HepG2 (cell line): ENCODE results near the gene ADI1. TPM values are rescaled to one million over a fixed set of nuclear protein-coding genes. Genes with fewer than 3 reads are reported as not detected.

Experiments used
- ARNTL ChIP-seq: sonication (generic); formaldehyde crosslinking; IDR thresholded peaks from 2 replicates; pipeline ENCODE4 v1.4.0; 2020; ENCODE audit warnings: mild to moderate bottlenecking, missing genetic modification reagents
- DMTF1 ChIP-seq: sonication (generic); formaldehyde crosslinking; IDR thresholded peaks from 2 replicates; pipeline ENCODE4 v1.4.0; 2020; ENCODE audit warnings: mild to moderate bottlenecking, missing genetic modification reagents
- EP300 ChIP-seq, 3 experiments: sonication (generic) in 1 of 3; formaldehyde crosslinking in 1 of 3; IDR thresholded peaks; 2 replicates each; pipeline versions ENCODE4 v1.5.1 to v1.6.1; 2011 to 2020; ENCODE audit warnings: low read depth in 2 of 3, low read length in 2 of 3, borderline replicate concordance in 1 of 3, improper control_type of control experiment in 1 of 3, mild to moderate bottlenecking in 1 of 3, missing genetic modification reagents in 1 of 3, moderate library complexity in 1 of 3
- ETV5 ChIP-seq: IDR thresholded peaks from 2 replicates; pipeline ENCODE4 v1.6.1; 2018; ENCODE audit warnings: missing biosample characterization, missing genetic modification reagents, inconsistent platforms, borderline replicate concordance
- ETV6 ChIP-seq: sonication (generic); formaldehyde crosslinking; conservative IDR thresholded peaks from 2 replicates; pipeline ENCODE4 v1.4.0; 2020; ENCODE audit warnings: missing genetic modification reagents
- FOSL1 ChIP-seq: sonication (generic); formaldehyde crosslinking; IDR thresholded peaks from 2 replicates; pipeline ENCODE4 v1.9.0; 2021; ENCODE audit warnings: missing genetic modification reagents, borderline replicate concordance
- HMG20B ChIP-seq: conservative IDR thresholded peaks from 2 replicates; pipeline ENCODE4 v1.6.1; 2016; ENCODE audit warnings: missing genetic modification reagents, missing compliant biosample characterization
- HNRNPUL1 ChIP-seq: fragments of 200-400 bp; formaldehyde crosslinking; IDR thresholded peaks from 2 replicates; pipeline ENCODE4 v1.6.1; 2017; ENCODE audit warnings: low read depth, mild to moderate bottlenecking, low read length, moderate library complexity
- HOXD1 ChIP-seq: sonication (generic); formaldehyde crosslinking; IDR thresholded peaks from 2 replicates; pipeline ENCODE4 v1.5.0; 2020; ENCODE audit warnings: missing genetic modification reagents
- MAZ ChIP-seq, 2 experiments: sonication (generic) in 1 of 2; formaldehyde crosslinking in 1 of 2; IDR thresholded peaks; 2 replicates each; pipeline versions ENCODE4 v1.5.0 to v1.6.1; 2012 to 2020; ENCODE audit warnings: low read depth in 2 of 2, mild to moderate bottlenecking in 2 of 2, borderline replicate concordance in 1 of 2, improper control_type of control experiment in 1 of 2, low read length in 1 of 2, missing genetic modification reagents in 1 of 2, moderate library complexity in 1 of 2
- ONECUT2 ChIP-seq: sonication (generic); formaldehyde crosslinking; IDR thresholded peaks from 2 replicates; pipeline ENCODE4 v1.4.0; 2020; ENCODE audit warnings: missing genetic modification reagents
- PHF8 ChIP-seq: sonication (generic); formaldehyde crosslinking; IDR thresholded peaks from 2 replicates; pipeline ENCODE4 v1.5.0; 2020; ENCODE audit warnings: missing genetic modification reagents
- RBFOX2 ChIP-seq: fragments of 200-400 bp; formaldehyde crosslinking; IDR thresholded peaks from 2 replicates; pipeline ENCODE4 v1.6.1; 2017; ENCODE audit warnings: low read depth, mild to moderate bottlenecking, low read length
- REPIN1 ChIP-seq: sonication (generic); formaldehyde crosslinking; IDR thresholded peaks from 2 replicates; pipeline ENCODE4 v1.8.0; 2022; ENCODE audit warnings: missing genetic modification reagents, low read depth, mild to moderate bottlenecking, borderline replicate concordance
- SAP130 ChIP-seq: IDR thresholded peaks from 2 replicates; pipeline ENCODE4 v1.6.1; 2016; ENCODE audit warnings: low read depth
- SNAPC5 ChIP-seq: sonication (generic); formaldehyde crosslinking; IDR thresholded peaks from 2 replicates; pipeline ENCODE4 v1.8.1; 2023; ENCODE audit warnings: mild to moderate bottlenecking, missing genetic modification reagents, borderline replicate concordance
- TBX3 ChIP-seq: fragments of 450-650 bp; IDR thresholded peaks from 2 replicates; pipeline ENCODE4 v1.6.1; 2017; ENCODE audit warnings: antibody characterized with exemption, mild to moderate bottlenecking, inconsistent platforms, borderline replicate concordance
- TFE3 ChIP-seq: IDR thresholded peaks from 2 replicates; pipeline ENCODE4 v1.6.1; 2016
- ZBTB21 ChIP-seq: sonication (generic); formaldehyde crosslinking; IDR thresholded peaks from 2 replicates; pipeline ENCODE4 v1.4.0; 2020; ENCODE audit warnings: missing genetic modification reagents
- ZC3H4 ChIP-seq: sonication (generic); formaldehyde crosslinking; IDR thresholded peaks from 2 replicates; pipeline ENCODE4 v1.4.0; 2020; ENCODE audit warnings: missing genetic modification reagents, borderline replicate concordance
- ZNF274 ChIP-seq: sonication (generic); formaldehyde crosslinking; IDR thresholded peaks from 2 replicates; pipeline ENCODE4 v1.5.1; 2020; ENCODE audit warnings: mild to moderate bottlenecking, missing genetic modification reagents
- ZNF432 ChIP-seq: sonication (generic); formaldehyde crosslinking; IDR thresholded peaks from 2 replicates; pipeline ENCODE4 v1.5.0; 2020; ENCODE audit warnings: missing genetic modification reagents, mild to moderate bottlenecking, borderline replicate concordance
- ZNF772 ChIP-seq: sonication (generic); formaldehyde crosslinking; IDR thresholded peaks from 2 replicates; pipeline ENCODE4 v1.5.0; 2020; ENCODE audit warnings: mild to moderate bottlenecking, missing genetic modification reagents
- ZNF777 ChIP-seq: sonication (generic); formaldehyde crosslinking; IDR thresholded peaks from 2 replicates; pipeline ENCODE4 v1.4.0; 2020; ENCODE audit warnings: missing genetic modification reagents
- polyA plus RNA-seq, 8 experiments: library from polyadenylated mRNA; depleted of rRNA in 3 of 8; stranded (reverse) in 7 of 8; unstranded in 1 of 8; fragments of >200 nt; fragmentation: Illumina TruSeq in 4 of 8; extraction: Trizol in 4 of 8; gene quantifications; 2 replicates each; pipeline versions ENCODE4 v1.2.1 to v1.2.3, GENCODE V29; 2011 to 2016; ENCODE audit warnings: low read depth in 4 of 8, missing spikeins in 1 of 8, mixed read lengths in 1 of 8; ENCODE audit not compliant: insufficient read depth in 1 of 8
- total RNA-seq, 5 experiments: library from RNA; depleted of rRNA; stranded (reverse); fragments of >200 nt; fragmentation: Illumina TruSeq; extraction: Trizol; gene quantifications; 2 replicates each; pipeline ENCODE4 v1.2.3, GENCODE V29; 2016; ENCODE audit warnings: low read depth in 1 of 5
- TF ChIP-seq, protein P1 (sequence below): sonication (generic); formaldehyde crosslinking; IDR thresholded peaks from 2 replicates; pipeline ENCODE4 v1.4.0; 2020; ENCODE audit warnings: missing genetic modification reagents, borderline replicate concordance

ADI1 gene
- total and polyA plus RNA-seq, 2 of the 13 experiments (the other 11 are each of a cell fraction or from before 2014, with no cell fraction given): 28.7 to 123 TPM

DNA sequence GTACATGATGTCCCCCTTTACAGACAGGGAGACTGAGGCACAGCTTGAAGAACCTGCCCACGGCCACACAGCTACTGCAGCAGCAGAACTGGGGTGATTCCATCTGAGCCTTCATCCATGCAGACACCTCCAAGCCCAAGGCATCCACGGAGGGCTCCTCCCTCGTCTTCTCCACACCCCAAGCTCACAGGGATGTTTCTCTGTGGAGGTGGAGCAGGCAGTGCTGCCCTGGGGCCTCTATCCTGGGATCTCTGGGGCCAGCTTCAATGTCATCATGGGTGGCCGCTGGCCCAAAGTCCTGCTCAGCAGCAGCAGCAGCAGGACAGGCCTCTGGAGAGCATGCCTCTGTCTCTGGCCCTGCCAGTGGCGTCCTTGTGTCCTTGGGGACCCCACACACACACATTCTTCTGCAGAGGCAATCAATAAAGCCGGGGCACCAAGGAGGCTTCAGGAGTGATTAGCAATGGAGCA is 31.2 kb downstream of the ADI1 start (continued):
- TF ChIP-seq ZNF772 (CRISPR knock-in tag) (peak; percentile 12; the same call in 1 of the 2 replicates), ETV6 (CRISPR knock-in tag) (no peak), ZC3H4 (CRISPR knock-in tag) (no peak), SNAPC5 (CRISPR knock-in tag) (no peak), REPIN1 (CRISPR knock-in tag) (no peak), TBX3 (no peak), ETV5 (CRISPR knock-in tag) (no peak), ARNTL (CRISPR knock-in tag) (no peak), ZBTB21 (CRISPR knock-in tag) (no peak), PHF8 (CRISPR knock-in tag) (no peak), MAZ (IDR thresholded peaks at IDR 0.05; ENCODE audit: borderline replicate concordance, low read depth, low read length) (no peak), MAZ (CRISPR knock-in tag; IDR thresholded peaks at IDR 0.05; ENCODE audit: low read depth) (no peak), HNRNPUL1 (no peak), TFE3 (CRISPR knock-in tag) (no peak), FOSL1 (CRISPR knock-in tag) (no peak), DMTF1 (CRISPR knock-in tag) (no peak), SAP130 (peak; percentile 38; the same call in 1 of the 2 replicates), HMG20B (CRISPR knock-in tag) (no peak), EP300 (IDR thresholded peaks at IDR 0.05; ENCODE audit: low read depth in 2 of 2, low read length in 2 of 2) (no peak), EP300 (CRISPR knock-in tag; IDR thresholded peaks at IDR 0.05; ENCODE audit: borderline replicate concordance) (no peak), RBFOX2 (no peak), HOXD1 (CRISPR knock-in tag) (no peak), ZNF432 (CRISPR knock-in tag) (no peak), ZNF777 (CRISPR knock-in tag) (no peak), ONECUT2 (CRISPR knock-in tag) (peak; percentile 82), ZNF274 (CRISPR knock-in tag) (no peak)
- TF ChIP-seq, protein P1, sequence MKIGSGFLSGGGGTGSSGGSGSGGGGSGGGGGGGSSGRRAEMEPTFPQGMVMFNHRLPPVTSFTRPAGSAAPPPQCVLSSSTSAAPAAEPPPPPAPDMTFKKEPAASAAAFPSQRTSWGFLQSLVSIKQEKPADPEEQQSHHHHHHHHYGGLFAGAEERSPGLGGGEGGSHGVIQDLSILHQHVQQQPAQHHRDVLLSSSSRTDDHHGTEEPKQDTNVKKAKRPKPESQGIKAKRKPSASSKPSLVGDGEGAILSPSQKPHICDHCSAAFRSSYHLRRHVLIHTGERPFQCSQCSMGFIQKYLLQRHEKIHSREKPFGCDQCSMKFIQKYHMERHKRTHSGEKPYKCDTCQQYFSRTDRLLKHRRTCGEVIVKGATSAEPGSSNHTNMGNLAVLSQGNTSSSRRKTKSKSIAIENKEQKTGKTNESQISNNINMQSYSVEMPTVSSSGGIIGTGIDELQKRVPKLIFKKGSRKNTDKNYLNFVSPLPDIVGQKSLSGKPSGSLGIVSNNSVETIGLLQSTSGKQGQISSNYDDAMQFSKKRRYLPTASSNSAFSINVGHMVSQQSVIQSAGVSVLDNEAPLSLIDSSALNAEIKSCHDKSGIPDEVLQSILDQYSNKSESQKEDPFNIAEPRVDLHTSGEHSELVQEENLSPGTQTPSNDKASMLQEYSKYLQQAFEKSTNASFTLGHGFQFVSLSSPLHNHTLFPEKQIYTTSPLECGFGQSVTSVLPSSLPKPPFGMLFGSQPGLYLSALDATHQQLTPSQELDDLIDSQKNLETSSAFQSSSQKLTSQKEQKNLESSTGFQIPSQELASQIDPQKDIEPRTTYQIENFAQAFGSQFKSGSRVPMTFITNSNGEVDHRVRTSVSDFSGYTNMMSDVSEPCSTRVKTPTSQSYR (CRISPR knock-in tag): no peak
